K562 (cell line): ENCODE data around the gene POC1B. TPM values are rescaled to one million over a fixed set of nuclear protein-coding genes. Genes with fewer than 3 reads are reported as not detected.

Source experiments
- ARID2 ChIP-seq: fragments of 450-650 bp; IDR thresholded peaks from 2 replicates; pipeline ENCODE4 v1.6.1; 2017; ENCODE audit warnings: antibody characterized with exemption, mild to moderate bottlenecking
- ARNT ChIP-seq, 2 experiments: fragments of 450-650 bp; IDR thresholded peaks; 2 replicates each; pipeline ENCODE4 v1.6.1; 2016; ENCODE audit warnings: mild to moderate bottlenecking in 1 of 2
- CC2D1A ChIP-seq: fragments of 450-650 bp; IDR thresholded peaks from 2 replicates; pipeline ENCODE4 v1.6.1; 2017; ENCODE audit warnings: mild to moderate bottlenecking
- ERF ChIP-seq: fragments of 450-650 bp; formaldehyde crosslinking; IDR thresholded peaks from 2 replicates; pipeline ENCODE4 v1.4.0; 2020; ENCODE audit warnings: mild to moderate bottlenecking, mixed read lengths
- ETV5 ChIP-seq: sonication (generic); formaldehyde crosslinking; IDR thresholded peaks from 2 replicates; pipeline ENCODE4 v1.4.0; 2020; ENCODE audit warnings: low read depth, mild to moderate bottlenecking, missing genetic modification reagents
- GABPA ChIP-seq: fragments of 200-800 bp; sonication (Bioruptor generic); conservative IDR thresholded peaks from 2 replicates; pipeline ENCODE4 v1.6.1; 2016; ENCODE audit warnings: low read depth, missing genetic modification characterization, missing compliant biosample characterization
- HBP1 ChIP-seq: fragments of 450-650 bp; formaldehyde crosslinking; IDR thresholded peaks from 2 replicates; pipeline ENCODE4 v1.4.0; 2022; ENCODE audit warnings: missing genetic modification characterization
- HOXB6 ChIP-seq: fragments of 250-450 bp; sonication (Bioruptor Pico); IDR thresholded peaks from 2 replicates; pipeline ENCODE4 v1.5.1; 2022; ENCODE audit warnings: mild to moderate bottlenecking, borderline replicate concordance
- ILF3 ChIP-seq: fragments of 450-650 bp; IDR thresholded peaks from 2 replicates; pipeline ENCODE4 v1.6.1; 2018; ENCODE audit warnings: antibody characterized with exemption, mild to moderate bottlenecking, moderate library complexity, borderline replicate concordance
- L3MBTL2 ChIP-seq: fragments of 450-650 bp; IDR thresholded peaks from 2 replicates; pipeline ENCODE4 v1.6.1; 2016; ENCODE audit warnings: mild to moderate bottlenecking, moderate library complexity
- LEF1 ChIP-seq: fragments of 450-650 bp; IDR thresholded peaks from 2 replicates; pipeline ENCODE4 v1.6.1; 2016; ENCODE audit warnings: mild to moderate bottlenecking
- MIER1 ChIP-seq: fragments of 450-650 bp; IDR thresholded peaks from 2 replicates; pipeline ENCODE4 v1.6.1; 2016; ENCODE audit warnings: antibody characterized with exemption, mild to moderate bottlenecking, low read depth
- MITF ChIP-seq: IDR thresholded peaks from 2 replicates; pipeline ENCODE4 v1.6.1; 2014; ENCODE audit warnings: antibody characterized with exemption
- MTA3 ChIP-seq: fragments of 450-650 bp; formaldehyde crosslinking; IDR thresholded peaks from 2 replicates; pipeline ENCODE4 v1.6.1; 2017; ENCODE audit warnings: mild to moderate bottlenecking, borderline replicate concordance
- NELFE ChIP-seq: IDR thresholded peaks from 2 replicates; pipeline ENCODE4 v1.6.1; 2011; ENCODE audit warnings: mild to moderate bottlenecking; ENCODE audit not compliant: insufficient read depth, insufficient read length
- NFIX ChIP-seq: fragments of 250-450 bp; sonication (Bioruptor Pico); IDR thresholded peaks from 2 replicates; pipeline ENCODE4 v1.4.0; 2020; ENCODE audit warnings: low read depth, mild to moderate bottlenecking, moderate library complexity
- POLR2AphosphoS2 ChIP-seq: IDR thresholded peaks from 2 replicates; pipeline ENCODE4 v1.6.1; 2012; ENCODE audit warnings: low read length, improper control_type of control experiment
- PRMT5 ChIP-seq: sonication (generic); formaldehyde crosslinking; IDR thresholded peaks from 2 replicates; pipeline ENCODE4 v1.5.0; 2020; ENCODE audit warnings: missing genetic modification reagents
- RFX7 ChIP-seq: fragments of 250-450 bp; sonication (Bioruptor Pico); IDR thresholded peaks from 2 replicates; pipeline ENCODE4 v1.5.1; 2021; ENCODE audit warnings: mild to moderate bottlenecking
- STAT5A ChIP-seq: IDR thresholded peaks from 2 replicates; pipeline ENCODE4 v1.6.1; 2012; ENCODE audit warnings: low read length, inconsistent platforms, borderline replicate concordance
- TAF9B ChIP-seq: fragments of 450-650 bp; IDR thresholded peaks from 2 replicates; pipeline ENCODE4 v1.6.1; 2018; ENCODE audit warnings: mild to moderate bottlenecking; ENCODE audit not compliant: partially characterized antibody
- ZBTB33 ChIP-seq: sonication (generic); formaldehyde crosslinking; IDR thresholded peaks from 2 replicates; pipeline ENCODE4 v1.8.1; 2023; ENCODE audit warnings: mild to moderate bottlenecking, missing genetic modification reagents
- ZBTB49 ChIP-seq: sonication (generic); formaldehyde crosslinking; IDR thresholded peaks from 2 replicates; pipeline ENCODE4 v1.8.0; 2022; ENCODE audit warnings: missing genetic modification reagents, mild to moderate bottlenecking, borderline replicate concordance
- ZKSCAN1 ChIP-seq: fragments of 150-350 bp; IDR thresholded peaks from 2 replicates; pipeline ENCODE4 v1.6.1; 2016; ENCODE audit warnings: low read depth, low read length
- polyA plus RNA-seq, 8 experiments: library from polyadenylated mRNA; depleted of rRNA in 4 of 8; stranded (reverse) in 5 of 8; unstranded in 3 of 8; fragments of >200 nt; fragmentation: Nextera tagmentation in 2 of 8; fragmentation: Illumina TruSeq in 1 of 8; extraction: Ambion mirVana in 2 of 8; extraction: Trizol in 1 of 8; gene quantifications; 2 replicates each; pipeline versions ENCODE4 v1.2.1 to v1.2.3, GENCODE V29; 2011 to 2014; ENCODE audit warnings: inconsistent platforms in 1 of 8, missing spikeins in 1 of 8
- total RNA-seq, 7 experiments: library from RNA; depleted of rRNA in 6 of 7; stranded (reverse); fragments of >200 nt in 6 of 7; fragmentation: Illumina TruSeq in 2 of 7; extraction: Trizol in 2 of 7; gene quantifications; 2 replicates each; pipeline versions ENCODE4 v1.2.1 to v1.2.3, GENCODE V29; 2011 to 2021; ENCODE audit warnings: low replicate concordance in 1 of 7

Gene POC1B
- total and polyA plus RNA-seq, 9 of the 15 experiments (the other 6 are each of a cell fraction or from before 2014, with no cell fraction given) = 4.5 to 16.1 (median 10.4) TPM

GRCh38 chr12:89393551-89394121 lies 132.2 kb downstream of the POC1B start (continued):
- TF ChIP-seq ERF (CRISPR knock-in tag) (no peak), NELFE (no peak), STAT5A (peak; percentile 92), NFIX (CRISPR knock-in tag) (no peak), HOXB6 (CRISPR knock-in tag) (no peak), ETV5 (CRISPR knock-in tag) (0 out of 2 replicates have a peak, but pooled peaks have one; percentile 14), ARID2 (no peak), TAF9B (peak; percentile 52), RFX7 (no peak), ZKSCAN1 (no peak), ARNT (IDR thresholded peaks at IDR 0.05) (peak; percentile 81 to 82; a peak in 2 of 4 replicates), MIER1 (no peak), GABPA (tag) (peak; percentile 51; the same call in 1 of the 2 replicates), POLR2AphosphoS2 (no peak), ZBTB49 (CRISPR knock-in tag) (no peak), LEF1 (peak; percentile 63; the same call in 1 of the 2 replicates), ILF3 (no peak), L3MBTL2 (no peak; the same call in 1 of the 2 replicates), HBP1 (CRISPR knock-in tag) (no peak), PRMT5 (CRISPR knock-in tag) (no peak), MITF (no peak), ZBTB33 (CRISPR knock-in tag) (no peak), CC2D1A (peak; percentile 91; the same call in 1 of the 2 replicates), MTA3 (0 out of 2 replicates have a peak, but pooled peaks have one; percentile 80)
